Measurements from ENCODE around the gene CHST13. TPM values are rescaled to one million over a fixed set of nuclear protein-coding genes. Genes with fewer than 3 reads are reported as not detected.
A peak's percentile ranks its signal among the peaks of the same experiment; 100 is the strongest.

Gene CHST13
- total RNA-seq, 5 donors from 2014 or later (not counting 1 experiment from before 2014, with no cell fraction given) = 0.20 TPM; not detected in 4

- CTCF ChIA-PET = no interaction called here
Observed at GRCh38 chr3:126538316-126538715, 14.4 kb downstream of the CHST13 start.

GRCh38 chr3:126538966-126539365 lies 15.0 kb downstream of the CHST13 start:
- Mint-ChIP-seq H3K27me3 (peaks cover 11 to 14% of the 10 kb centered on the region in 2 donors), H3K4me3 (no peak overlapping the region), H3K4me1 (peaks cover 0 to 2% (median 0%) of the 10 kb centered on the region in 3 donors), H3K9me3 (no peaks in the 10 kb centered on the region), H3K36me3 (no peaks in the 10 kb centered on the region), H3K27ac (no peak overlapping the region)
- ChIA-PET CTCF (no interaction called here), POLR2A (no interaction called here)
- Histone ChIP-seq H3K4me3 (ENCODE audit: control insufficient read depth in 1 of 2, extremely low read depth in 1 of 2, low read length in 1 of 2) (no peak overlapping the region), H3K4me1 (ENCODE audit: control insufficient read depth in 1 of 2, extremely low read depth in 1 of 2, insufficient read depth in 2 of 2, low read length in 2 of 2) (no peaks in the 10 kb centered on the region), H3K9me3 (no peaks in the 10 kb centered on the region), H3K27ac (ENCODE audit: low read length) (no peak overlapping the region), H3K27me3 (replicated peaks in 1 of 2; ENCODE audit: control insufficient read depth in 2 of 2, extremely low read depth in 1 of 2, insufficient read depth in 2 of 2, low read length in 1 of 2) (peaks cover 0 to 24% of the 10 kb centered on the region in 2 experiments), H3K36me3 (ENCODE audit: control insufficient read depth in 2 of 2, extremely low read depth in 1 of 2, insufficient read depth in 1 of 2, low read length in 1 of 2) (no peaks in the 10 kb centered on the region)
- DNase-seq = no peak
- WGBS (ENCODE audit: insufficient coverage) = no CpG with 5 or more reads among the region's 5 CpGs
- ATAC-seq (replicated peaks in 1 of 4) = no peak

More at GRCh38 chr3:126538316-126538715, 14.4 kb downstream of the CHST13 start:
- no peaks in the 10 kb centered on the region for H3K4me1 ChIP-seq (ENCODE audit: control insufficient read depth in 1 of 2, extremely low read depth in 1 of 2, insufficient read depth in 2 of 2, low read length in 2 of 2)
- peaks cover 0 to 24% of the 10 kb centered on the region in 2 experiments for H3K27me3 ChIP-seq (replicated peaks in 1 of 2; ENCODE audit: control insufficient read depth in 2 of 2, extremely low read depth in 1 of 2, insufficient read depth in 2 of 2, low read length in 1 of 2)
- no peak overlapping the region for H3K27ac ChIP-seq (ENCODE audit: low read length)
- H3K4me3 ChIP-seq (ENCODE audit: control insufficient read depth in 1 of 2, extremely low read depth in 1 of 2, low read length in 1 of 2) = no peak overlapping the region
- POLR2A ChIA-PET = no interaction called here
- H3K9me3 ChIP-seq = no peaks in the 10 kb centered on the region
- WGBS (ENCODE audit: insufficient coverage) = 88% methylated on average over 9 of the region's 9 CpGs
- ATAC-seq (replicated peaks in 1 of 4) (no peak), DNase-seq (peak in 1 of 35 experiments; percentile 12)
- Mint-ChIP-seq H3K4me3 (no peak overlapping the region), H3K27me3 (peaks cover 15 to 16% of the 10 kb centered on the region in 2 donors), H3K9me3 (no peaks in the 10 kb centered on the region), H3K4me1 (peaks cover 0 to 2% (median 0%) of the 10 kb centered on the region in 3 donors), H3K27ac (no peak overlapping the region), H3K36me3 (no peaks in the 10 kb centered on the region)
- H3K36me3 ChIP-seq (ENCODE audit: control insufficient read depth in 2 of 2, extremely low read depth in 1 of 2, insufficient read depth in 1 of 2, low read length in 1 of 2) = no peaks in the 10 kb centered on the region

- Histone ChIP-seq H3K4me3 (ENCODE audit: control insufficient read depth in 1 of 2, extremely low read depth in 1 of 2, low read length in 1 of 2) (no peak overlapping the region), H3K9me3 (no peaks in the 10 kb centered on the region), H3K36me3 (ENCODE audit: control insufficient read depth in 2 of 2, extremely low read depth in 1 of 2, insufficient read depth in 1 of 2, low read length in 1 of 2) (no peaks in the 10 kb centered on the region), H3K4me1 (ENCODE audit: control insufficient read depth in 1 of 2, extremely low read depth in 1 of 2, insufficient read depth in 2 of 2, low read length in 2 of 2) (no peaks in the 10 kb centered on the region), H3K27ac (ENCODE audit: low read length) (no peak overlapping the region), H3K27me3 (replicated peaks in 1 of 2; ENCODE audit: control insufficient read depth in 2 of 2, extremely low read depth in 1 of 2, insufficient read depth in 2 of 2, low read length in 1 of 2) (peaks cover 0 to 24% of the 10 kb centered on the region in 2 experiments)
- no peak for DNase-seq
- no peak overlapping the region for H3K27ac Mint-ChIP-seq
- no peaks in the 10 kb centered on the region for H3K36me3 Mint-ChIP-seq
- POLR2A ChIA-PET = no interaction called here
- H3K4me3 Mint-ChIP-seq = no peak overlapping the region
- H3K27me3 Mint-ChIP-seq = peaks cover 6 to 7% of the 10 kb centered on the region in 2 donors
- CTCF ChIA-PET = no interaction called here
- 89% methylated on average over 10 of the region's 10 CpGs for WGBS (ENCODE audit: insufficient coverage)
- H3K9me3 Mint-ChIP-seq = no peaks in the 10 kb centered on the region
- no peak for ATAC-seq (replicated peaks in 1 of 4)
- H3K4me1 Mint-ChIP-seq = peaks cover 0 to 2% (median 0%) of the 10 kb centered on the region in 3 donors
Observed at GRCh38 chr3:126539558-126540250, 15.7 kb downstream of the CHST13 start.

DNA sequence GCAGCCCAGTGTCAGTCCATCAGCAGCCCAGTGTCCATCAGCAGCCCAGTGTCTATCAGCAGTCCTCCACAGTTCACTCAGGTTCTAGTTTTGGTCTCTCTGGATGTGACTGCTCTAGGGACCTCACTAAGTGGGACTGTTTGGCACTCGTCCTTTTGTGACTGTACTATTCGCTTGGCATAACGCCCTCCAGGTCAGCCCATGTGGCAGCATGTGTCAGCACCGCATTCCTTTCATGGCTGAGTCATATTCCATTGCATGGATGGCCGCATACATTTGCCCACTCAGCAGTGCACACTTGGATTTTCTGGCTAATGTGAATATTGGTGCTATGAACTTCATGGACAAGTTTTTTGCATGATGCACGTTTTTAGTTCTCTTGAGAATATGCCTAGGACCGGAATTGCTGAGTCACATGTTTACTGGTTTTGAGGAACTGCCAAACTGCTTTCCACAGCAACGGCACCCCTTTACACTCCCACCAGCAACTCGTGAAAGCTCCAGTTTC lies 16.4 kb downstream of the CHST13 start:
- WGBS (ENCODE audit: insufficient coverage) = 58% methylated on average over 6 of the region's 9 CpGs
- peak in 1 of 35 experiments; percentile 15 for DNase-seq
- no peaks in the 10 kb centered on the region for H3K4me1 ChIP-seq (ENCODE audit: control insufficient read depth in 1 of 2, extremely low read depth in 1 of 2, insufficient read depth in 2 of 2, low read length in 2 of 2)
- H3K36me3 Mint-ChIP-seq = no peaks in the 10 kb centered on the region
- ChIA-PET CTCF (no interaction called here), POLR2A (no interaction called here)
- H3K9me3 Mint-ChIP-seq = no peaks in the 10 kb centered on the region
- no peak overlapping the region for H3K4me3 ChIP-seq (ENCODE audit: control insufficient read depth in 1 of 2, extremely low read depth in 1 of 2, low read length in 1 of 2)
- no peak for ATAC-seq (replicated peaks in 1 of 4)
- H3K27me3 ChIP-seq (replicated peaks in 1 of 2; ENCODE audit: control insufficient read depth in 2 of 2, extremely low read depth in 1 of 2, insufficient read depth in 2 of 2, low read length in 1 of 2) = peaks cover 0 to 21% of the 10 kb centered on the region in 2 experiments
- no peak overlapping the region for H3K27ac ChIP-seq (ENCODE audit: low read length)
- peaks cover 2 to 11% of the 10 kb centered on the region in 2 donors for H3K27me3 Mint-ChIP-seq
- no peak overlapping the region for H3K4me3 Mint-ChIP-seq
- no peaks in the 10 kb centered on the region for H3K36me3 ChIP-seq (ENCODE audit: control insufficient read depth in 2 of 2, extremely low read depth in 1 of 2, insufficient read depth in 1 of 2, low read length in 1 of 2)
- H3K4me1 Mint-ChIP-seq = peaks cover 0 to 2% (median 0%) of the 10 kb centered on the region in 3 donors
- H3K27ac Mint-ChIP-seq = no peak overlapping the region
- H3K9me3 ChIP-seq = no peaks in the 10 kb centered on the region

DNA sequence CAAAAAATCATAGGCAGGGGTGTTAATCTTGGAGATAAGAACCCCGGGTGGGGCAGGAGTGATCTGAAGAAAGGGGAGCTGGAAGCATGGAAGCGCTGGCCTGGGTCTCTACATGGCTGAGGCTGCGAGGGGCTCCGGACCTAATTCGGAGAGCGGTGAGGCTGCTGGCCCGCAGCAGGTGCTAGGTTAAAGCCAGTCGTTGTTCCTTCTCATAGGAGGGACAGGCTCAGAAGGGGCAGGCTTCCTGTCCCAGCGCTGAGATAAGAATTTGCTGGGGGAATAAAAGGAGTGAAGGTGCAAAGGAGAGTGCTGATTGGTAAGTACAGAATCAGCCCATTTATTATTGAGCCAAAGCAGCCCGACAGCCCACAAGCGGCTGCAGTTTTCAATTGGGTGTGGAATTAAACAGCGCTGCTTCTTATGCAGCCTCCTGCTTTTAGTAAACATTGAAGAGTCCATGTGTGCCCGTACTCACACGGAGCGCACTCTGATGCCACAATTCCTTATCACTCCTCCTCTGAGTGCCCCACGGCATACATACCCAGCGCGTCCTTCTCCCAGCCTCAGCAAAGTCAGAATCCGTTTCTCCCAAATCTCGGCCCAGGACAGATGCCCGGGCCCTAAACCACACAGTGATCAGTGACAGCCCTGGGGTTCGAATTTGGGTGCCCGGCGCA lies 17.1 kb downstream of the CHST13 start:
- Histone ChIP-seq H3K27ac (ENCODE audit: low read length) (no peak overlapping the region), H3K4me1 (ENCODE audit: control insufficient read depth in 1 of 2, extremely low read depth in 1 of 2, insufficient read depth in 2 of 2, low read length in 2 of 2) (no peaks in the 10 kb centered on the region), H3K4me3 (ENCODE audit: control insufficient read depth in 1 of 2, extremely low read depth in 1 of 2, low read length in 1 of 2) (peak overlapping the region in 1 of 2 donors; percentile 26), H3K9me3 (no peaks in the 10 kb centered on the region), H3K36me3 (ENCODE audit: control insufficient read depth in 2 of 2, extremely low read depth in 1 of 2, insufficient read depth in 1 of 2, low read length in 1 of 2) (no peaks in the 10 kb centered on the region), H3K27me3 (replicated peaks in 1 of 2; ENCODE audit: control insufficient read depth in 2 of 2, extremely low read depth in 1 of 2, insufficient read depth in 2 of 2, low read length in 1 of 2) (peaks cover 0 to 15% of the 10 kb centered on the region in 2 experiments)
- Mint-ChIP-seq H3K4me1 (peaks cover 0 to 2% (median 0%) of the 10 kb centered on the region in 3 donors), H3K27ac (no peak overlapping the region), H3K27me3 (peaks cover 0 to 11% of the 10 kb centered on the region in 2 donors), H3K36me3 (no peaks in the 10 kb centered on the region), H3K9me3 (no peaks in the 10 kb centered on the region), H3K4me3 (no peak overlapping the region)
- POLR2A ChIA-PET = no interaction called here
- ATAC-seq (replicated peaks in 1 of 4) (no peak), DNase-seq (peak in 2 of 35 experiments; percentile 1 to 7)
- 52% methylated on average over 23 of the region's 24 CpGs for WGBS (ENCODE audit: insufficient coverage)
- CTCF ChIA-PET = no interaction called here

DNA sequence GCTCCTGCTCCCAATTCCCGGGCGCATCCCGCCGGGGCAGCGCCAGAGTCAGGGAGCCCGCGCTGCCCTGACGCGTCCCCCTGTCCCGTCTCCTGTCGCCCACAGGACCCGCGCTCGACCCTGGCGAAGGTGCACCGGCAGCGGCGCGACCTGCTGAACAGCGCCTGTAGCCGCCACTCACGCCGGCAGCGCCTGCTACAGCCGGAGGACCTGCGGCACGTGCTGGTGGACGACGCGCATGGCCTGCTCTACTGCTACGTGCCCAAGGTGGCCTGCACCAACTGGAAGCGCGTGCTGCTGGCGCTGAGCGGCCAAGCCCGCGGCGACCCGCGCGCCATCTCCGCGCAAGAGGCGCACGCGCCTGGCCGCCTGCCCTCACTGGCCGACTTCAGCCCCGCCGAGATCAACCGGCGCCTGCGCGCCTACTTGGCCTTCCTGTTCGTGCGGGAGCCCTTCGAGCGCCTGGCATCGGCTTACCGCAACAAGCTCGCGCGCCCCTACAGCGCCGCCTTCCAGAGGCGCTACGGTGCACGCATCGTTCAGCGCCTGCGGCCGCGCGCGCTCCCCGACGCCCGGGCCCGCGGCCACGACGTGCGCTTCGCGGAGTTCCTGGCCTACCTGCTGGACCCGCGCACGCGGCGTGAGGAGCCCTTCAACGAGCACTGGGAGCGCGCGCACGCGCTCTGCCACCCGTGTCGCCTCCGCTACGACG lies 17.8 kb downstream of the CHST13 start:
- H3K27me3 Mint-ChIP-seq = peaks cover 2 to 11% of the 10 kb centered on the region in 2 donors
- ATAC-seq (replicated peaks in 1 of 4) = no peak
- Histone ChIP-seq H3K27me3 (replicated peaks in 1 of 2; ENCODE audit: control insufficient read depth in 2 of 2, extremely low read depth in 1 of 2, insufficient read depth in 2 of 2, low read length in 1 of 2) (peaks cover 0 to 13% of the 10 kb centered on the region in 2 experiments), H3K9me3 (no peaks in the 10 kb centered on the region), H3K4me3 (ENCODE audit: control insufficient read depth in 1 of 2, extremely low read depth in 1 of 2, low read length in 1 of 2) (no peak overlapping the region), H3K27ac (ENCODE audit: low read length) (no peak overlapping the region), H3K36me3 (ENCODE audit: control insufficient read depth in 2 of 2, extremely low read depth in 1 of 2, insufficient read depth in 1 of 2, low read length in 1 of 2) (no peaks in the 10 kb centered on the region), H3K4me1 (ENCODE audit: control insufficient read depth in 1 of 2, extremely low read depth in 1 of 2, insufficient read depth in 2 of 2, low read length in 2 of 2) (no peaks in the 10 kb centered on the region)
- CTCF ChIA-PET = no interaction called here
- 97% methylated on average over 100 of the region's 101 CpGs for WGBS (ENCODE audit: insufficient coverage)
- no peak overlapping the region for H3K4me3 Mint-ChIP-seq
- H3K36me3 Mint-ChIP-seq = no peaks in the 10 kb centered on the region
- H3K27ac Mint-ChIP-seq = no peak overlapping the region
- H3K9me3 Mint-ChIP-seq = no peaks in the 10 kb centered on the region
- POLR2A ChIA-PET = no interaction called here
- peaks cover 0 to 2% (median 0%) of the 10 kb centered on the region in 3 donors for H3K4me1 Mint-ChIP-seq
- peak in 3 of 35 experiments; percentile 0 to 4 (median 3) for DNase-seq

Measured in T-cell (primary cell).